ENCODE results near the gene CARD19. TPM values are rescaled to one million over a fixed set of nuclear protein-coding genes. Genes with fewer than 3 reads are reported as not detected.

The CARD19 gene
- total RNA-seq, 2 experiments from 2014 or later = 80.4 to 83.5 TPM

DNA sequence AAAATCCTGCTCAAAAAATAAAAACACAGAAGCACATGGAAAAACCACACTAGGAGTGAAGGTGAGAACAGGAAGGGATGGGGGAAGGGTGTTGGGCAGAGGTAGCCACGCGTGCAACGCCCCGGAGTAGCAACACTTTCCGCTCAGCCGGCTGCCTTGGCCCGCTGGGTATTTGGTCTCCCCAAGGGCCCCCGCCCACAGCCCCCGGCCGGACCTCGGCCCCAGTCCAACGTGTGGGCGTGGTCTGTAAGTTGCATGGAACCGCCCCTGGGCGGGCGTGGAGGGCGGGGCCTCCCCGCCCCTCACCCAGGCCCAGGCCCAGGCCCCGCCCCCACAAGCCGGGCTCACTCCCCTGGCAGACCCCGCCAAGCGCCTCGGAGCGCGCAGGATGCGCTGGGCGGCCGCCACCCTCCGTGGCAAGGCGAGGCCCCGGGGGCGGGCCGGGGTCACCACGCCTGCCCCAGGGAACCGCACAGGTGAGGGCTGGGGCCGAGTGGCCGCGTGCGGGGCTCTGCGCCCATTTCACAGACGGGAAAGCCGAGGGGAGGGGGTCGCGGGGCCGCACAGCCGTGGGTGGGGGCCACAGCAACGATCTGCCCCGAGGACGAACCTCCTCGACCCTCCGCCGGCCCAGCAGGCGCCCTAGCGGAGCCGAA is 37.5 kb upstream of the CARD19 start, which contains the start of gene SUSD3:
Gene SUSD3 (plus strand): TSS at position 347 of the 656 bp plus-strand sequence. CDS start 42 bp downstream, at position 389.
- peak; percentile 77 for DNase-seq
- Mint-ChIP-seq H3K27ac (peak within 1 kb of the TSS; percentile 83), H3K27me3 (no peaks in the 10 kb centered on the region), H3K9me3 (no peaks in the 10 kb centered on the region), H3K4me3 (peak within 1 kb of the TSS; percentile 92), H3K4me1 (peaks cover 63% of the 10 kb centered on the region), H3K36me3 (ENCODE audit: low read depth) (peaks cover 18% of the 10 kb centered on the region)
- ChIA-PET CTCF (interaction anchor here (1.2 to 2.7 kb wide), 5 partner anchors 25 to 104 kb away, joined by 3 to 16 read pairs (median 8); no protein-coding TSS in a partner anchor), POLR2A (interaction anchor here (0.7 to 3.1 kb wide), 13 partner anchors 8 to 93 kb away, joined by 3 to 39 read pairs (median 5); partner anchors contain the start of genes CARD19 and NINJ1)

DNA sequence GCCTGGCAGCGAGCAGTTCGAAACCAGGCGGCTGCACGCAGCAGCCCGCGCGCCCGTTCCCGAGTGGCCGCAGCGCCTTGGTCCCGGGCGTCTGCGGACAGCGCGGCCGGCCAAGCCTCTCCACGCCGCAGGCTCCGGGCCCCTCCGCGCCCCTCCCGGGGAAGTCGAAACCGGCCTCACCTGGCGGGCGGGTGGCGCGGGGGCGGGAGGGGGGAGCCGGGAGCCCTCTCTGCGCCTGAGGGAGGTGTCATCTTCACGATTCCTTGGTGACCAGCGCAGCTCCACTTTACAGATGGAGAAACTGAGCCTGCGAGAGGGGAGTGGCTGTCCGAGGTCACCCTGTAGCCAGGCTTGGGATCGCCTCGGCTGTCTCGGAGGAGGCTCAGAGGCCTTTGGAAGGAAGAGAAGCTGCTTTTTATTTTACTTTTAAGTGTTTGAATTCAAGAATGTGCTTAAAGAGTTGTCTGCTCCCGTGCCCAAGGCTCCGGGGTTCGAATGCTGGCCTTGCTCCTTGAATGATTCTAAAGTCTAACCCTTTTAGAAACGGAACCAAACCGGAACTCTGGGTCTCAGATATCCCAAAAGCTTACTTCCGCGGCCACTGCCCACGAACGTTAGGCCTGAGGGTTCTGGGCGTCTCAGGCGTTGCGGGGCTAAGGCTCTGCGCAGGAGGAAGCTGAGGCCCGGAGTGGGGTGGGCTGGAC is 36.9 kb upstream of the CARD19 start:
- H3K4me3 Mint-ChIP-seq = peak overlapping the region; percentile 92
- no peaks in the 10 kb centered on the region for H3K9me3 Mint-ChIP-seq
- DNase-seq = peak; percentile 46
- CTCF ChIA-PET = interaction anchor here (1.2 to 2.7 kb wide), 6 partner anchors 24 to 105 kb away, joined by 3 to 16 read pairs (median 6); no protein-coding TSS in a partner anchor
- POLR2A ChIA-PET = interaction anchor here (0.5 to 3.1 kb wide), 21 partner anchors 9 to 393 kb away, joined by 3 to 39 read pairs (median 4); partner anchors contain the start of genes CARD19 and NINJ1
- peak overlapping the region; percentile 83 for H3K27ac Mint-ChIP-seq
- peaks cover 70% of the 10 kb centered on the region for H3K4me1 Mint-ChIP-seq
- H3K36me3 Mint-ChIP-seq (ENCODE audit: low read depth) = peaks cover 23% of the 10 kb centered on the region
- H3K27me3 Mint-ChIP-seq = no peaks in the 10 kb centered on the region

DNA sequence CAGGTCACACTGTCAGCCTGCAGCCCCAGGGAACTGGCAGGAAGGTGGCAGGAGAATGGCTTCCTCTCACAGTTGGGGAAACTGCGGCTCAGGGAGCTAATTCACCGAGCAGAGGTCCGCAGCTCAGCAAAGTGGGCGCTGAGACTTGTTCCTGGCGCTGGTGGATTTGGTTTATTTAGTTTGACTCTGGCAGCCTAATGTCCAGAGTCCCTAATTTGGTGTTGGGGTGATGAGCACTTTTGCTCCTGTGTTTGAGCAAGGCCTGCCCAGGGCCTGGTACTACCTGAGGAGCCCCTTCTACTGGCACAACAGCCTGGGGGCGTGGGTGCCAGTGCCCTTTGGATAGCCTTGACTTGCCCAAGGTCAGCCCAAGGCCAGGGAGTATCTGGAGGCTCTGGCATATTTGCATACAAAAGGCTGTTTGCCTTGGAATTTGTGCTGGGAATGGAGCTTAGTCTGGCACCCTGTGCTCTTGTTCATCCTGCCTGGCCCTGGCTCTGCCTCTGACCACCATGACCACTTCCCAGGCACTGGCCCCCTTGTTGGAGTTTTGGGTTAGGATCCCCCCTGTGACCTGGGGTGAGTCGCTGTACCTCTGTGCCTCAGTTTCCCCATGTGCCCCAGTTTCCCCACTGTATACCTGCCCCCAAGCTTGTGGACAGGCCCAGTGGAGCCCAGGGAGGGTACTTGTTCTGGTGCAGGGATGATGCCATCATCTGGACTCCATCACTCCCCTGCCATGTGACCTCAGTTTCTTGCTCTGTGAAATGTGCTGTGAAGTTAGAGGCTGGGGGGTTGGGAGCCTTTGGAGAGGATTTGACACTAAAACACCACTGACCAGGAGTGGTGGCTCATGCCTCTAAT is 36.1 kb upstream of the CARD19 start:
- Mint-ChIP-seq H3K36me3 (ENCODE audit: low read depth) (peaks cover 31% of the 10 kb centered on the region), H3K27me3 (no peaks in the 10 kb centered on the region), H3K27ac (peak overlapping the region; percentile 83), H3K4me3 (peak overlapping the region; percentile 92), H3K4me1 (peaks cover 73% of the 10 kb centered on the region), H3K9me3 (no peaks in the 10 kb centered on the region)
- POLR2A ChIA-PET = interaction anchor here (0.5 to 3.1 kb wide), 24 partner anchors 8 to 392 kb away, joined by 3 to 39 read pairs (median 4); partner anchors contain the start of genes CARD19 and NINJ1
- CTCF ChIA-PET = interaction anchor here (0.9 to 2.7 kb wide), 7 partner anchors 13 to 106 kb away, joined by 3 to 16 read pairs (median 3); no protein-coding TSS in a partner anchor
- DNase-seq = no peak

DNA sequence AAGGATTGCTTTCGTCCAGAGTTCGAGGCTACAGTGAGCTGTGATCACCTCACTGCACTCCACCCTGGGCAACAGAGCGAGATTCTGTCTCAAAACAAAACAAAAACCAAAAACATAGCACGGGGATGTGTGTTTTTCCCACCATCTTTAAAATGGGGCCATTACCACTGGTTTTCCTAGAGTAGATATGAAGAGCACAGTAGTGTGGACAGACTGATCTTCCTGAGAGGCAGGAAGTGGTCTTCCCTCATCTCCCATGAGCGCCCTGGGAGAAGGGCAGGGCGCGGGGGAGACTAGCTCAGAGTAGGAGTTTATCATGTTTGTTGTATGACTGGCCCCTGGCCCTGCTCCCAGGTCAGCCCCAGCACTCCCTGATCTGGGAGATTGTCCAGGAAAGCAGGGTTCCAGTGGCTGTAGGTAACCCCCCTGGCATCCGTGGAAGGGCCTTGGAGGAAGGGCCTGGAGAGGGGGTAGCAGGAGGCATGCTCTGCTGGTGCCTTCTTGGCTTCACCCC is 35.2 kb upstream of the CARD19 start:
- Mint-ChIP-seq H3K27ac (peak overlapping the region; percentile 83), H3K4me1 (peaks cover 75% of the 10 kb centered on the region), H3K27me3 (no peaks in the 10 kb centered on the region), H3K36me3 (ENCODE audit: low read depth) (peaks cover 38% of the 10 kb centered on the region), H3K4me3 (peak overlapping the region; percentile 92), H3K9me3 (no peaks in the 10 kb centered on the region)
- ChIA-PET CTCF (interaction anchor here (2.6 to 2.7 kb wide), 2 partner anchors 47 to 58 kb away, joined by 9 to 16 read pairs; no protein-coding TSS in a partner anchor), POLR2A (interaction anchor here (0.6 to 3.1 kb wide), 10 partner anchors 11 to 106 kb away, joined by 3 to 39 read pairs (median 5); partner anchors contain the start of gene CARD19)
- DNase-seq = no peak

GRCh38 chr9:93061260-93061751 is 34.7 kb upstream of the CARD19 start:
- Mint-ChIP-seq H3K27ac (peak overlapping the region; percentile 83), H3K27me3 (no peaks in the 10 kb centered on the region), H3K9me3 (no peaks in the 10 kb centered on the region), H3K4me1 (peaks cover 79% of the 10 kb centered on the region), H3K4me3 (peak overlapping the region; percentile 92), H3K36me3 (ENCODE audit: low read depth) (peaks cover 42% of the 10 kb centered on the region)
- CTCF ChIA-PET = interaction anchor here (2.6 to 2.7 kb wide), 2 partner anchors 46 to 59 kb away, joined by 9 to 16 read pairs; no protein-coding TSS in a partner anchor
- DNase-seq = no peak
- POLR2A ChIA-PET = interaction anchor here (0.6 to 3.1 kb wide), 9 partner anchors 11 to 107 kb away, joined by 3 to 39 read pairs (median 4); partner anchors contain the start of gene CARD19

DNA sequence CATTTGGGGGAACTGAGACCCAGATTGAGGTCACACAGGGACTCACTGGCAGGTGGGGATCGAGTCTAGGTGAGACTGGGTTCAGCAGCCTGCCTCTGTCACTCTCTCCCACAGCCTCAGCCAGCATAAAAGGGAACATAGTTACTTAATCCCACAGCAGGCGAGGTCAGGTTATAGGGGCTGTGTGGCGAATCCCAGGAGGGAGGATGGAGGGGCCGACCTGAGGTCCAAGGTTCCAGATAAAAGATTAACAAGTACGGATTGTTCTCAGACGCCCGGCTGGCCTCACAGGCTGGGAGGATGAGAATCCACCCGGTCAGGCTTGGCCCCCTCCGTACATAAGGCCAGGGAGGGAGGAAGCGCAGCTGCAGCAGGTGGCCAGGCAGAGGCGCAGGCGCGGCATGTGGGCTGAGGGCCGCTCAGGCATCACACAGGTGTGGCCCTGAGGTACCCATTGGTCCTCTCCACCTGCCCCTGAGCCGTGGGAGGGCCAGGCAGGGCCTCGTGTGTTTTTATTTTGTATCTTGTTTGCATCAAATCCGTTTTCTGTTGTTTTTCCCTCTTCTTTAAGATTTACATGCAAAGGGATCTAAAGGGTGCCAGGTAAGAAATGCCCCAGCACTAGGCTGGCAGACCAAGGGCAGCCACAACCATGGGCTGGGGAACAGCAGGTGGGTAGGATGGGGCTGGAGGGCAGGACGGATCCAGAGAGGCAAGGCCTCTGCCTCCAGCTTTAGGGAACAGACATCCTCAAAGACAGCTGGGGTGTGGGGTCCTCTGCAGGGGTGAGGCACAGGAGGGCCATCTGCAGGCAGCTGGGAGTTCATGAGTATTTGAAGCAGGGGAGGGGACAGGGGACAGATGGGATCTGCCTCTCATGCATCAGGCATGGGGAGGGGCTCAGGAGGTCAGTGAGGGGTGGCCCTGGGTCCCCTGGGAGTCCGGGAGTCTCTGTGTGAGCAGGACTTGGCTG is 33.9 kb upstream of the CARD19 start:
- DNase-seq = no peak
- H3K9me3 Mint-ChIP-seq = no peaks in the 10 kb centered on the region
- peaks cover 47% of the 10 kb centered on the region for H3K36me3 Mint-ChIP-seq (ENCODE audit: low read depth)
- H3K4me1 Mint-ChIP-seq = peaks cover 82% of the 10 kb centered on the region
- ChIA-PET POLR2A (interaction anchor here (3.1 kb wide), 1 partner anchor 35 kb away, joined by 39 read pairs; the partner anchor contains the start of gene CARD19), CTCF (interaction anchor here (0.7 to 1.0 kb wide), 2 partner anchors 33 to 47 kb away, joined by 3 read pairs; no protein-coding TSS in a partner anchor)
- H3K27me3 Mint-ChIP-seq = no peaks in the 10 kb centered on the region
- peak overlapping the region; percentile 83 for H3K27ac Mint-ChIP-seq
- H3K4me3 Mint-ChIP-seq = peak overlapping the region; percentile 11

DNA sequence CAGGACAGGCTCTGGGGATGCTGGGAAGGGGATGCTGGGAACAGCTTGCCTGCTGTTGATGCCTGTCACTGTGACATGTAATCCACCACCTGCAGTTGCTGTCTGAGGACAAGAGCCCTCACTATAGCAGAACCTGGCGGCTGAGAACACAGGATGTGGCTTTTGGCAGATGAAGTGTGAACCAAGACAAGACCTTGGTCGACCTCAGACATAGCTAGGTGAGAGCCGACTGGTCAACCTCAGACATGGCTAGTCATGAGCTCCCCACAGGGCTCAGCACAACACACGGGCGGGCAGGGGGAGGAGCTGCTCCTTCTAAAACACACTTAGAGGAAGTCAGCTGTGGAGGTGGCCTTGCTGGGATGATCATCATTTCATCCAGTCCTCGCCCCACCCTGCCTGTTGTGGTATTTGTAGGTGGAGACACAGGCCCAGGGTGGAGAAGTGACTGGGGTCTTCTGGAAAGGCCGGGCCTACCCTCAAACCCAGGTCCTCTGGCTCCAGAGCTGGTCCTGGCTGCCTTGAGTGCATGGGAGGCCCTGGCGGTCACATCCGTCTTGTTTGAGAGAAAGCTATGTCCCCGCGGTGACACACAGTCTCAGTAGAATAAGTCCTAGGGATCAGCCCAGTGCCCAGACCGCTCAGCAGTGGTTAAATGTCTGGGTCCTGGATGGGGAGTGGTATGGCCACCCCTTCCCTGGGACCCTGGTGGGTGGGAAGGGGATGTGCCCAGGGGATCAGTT is 31.5 kb upstream of the CARD19 start:
- ChIA-PET POLR2A (interaction anchor here (0.6 to 4.2 kb wide), 28 partner anchors 11 to 502 kb away, joined by 3 to 63 read pairs (median 6); partner anchors contain the start of genes CARD19 and FAM120AOS), CTCF (interaction anchor here (0.6 to 3.1 kb wide), 21 partner anchors 11 to 501 kb away, joined by 3 to 20 read pairs (median 4); partner anchors contain the start of genes FAM120AOS and NINJ1)
- peaks cover 64% of the 10 kb centered on the region for H3K36me3 Mint-ChIP-seq (ENCODE audit: low read depth)
- H3K9me3 Mint-ChIP-seq = no peaks in the 10 kb centered on the region
- peak; percentile 95 for DNase-seq
- peak overlapping the region; percentile 74 for H3K4me3 Mint-ChIP-seq
- peaks cover 77% of the 10 kb centered on the region for H3K4me1 Mint-ChIP-seq
- peak overlapping the region; percentile 94 for H3K27ac Mint-ChIP-seq
- H3K27me3 Mint-ChIP-seq = no peaks in the 10 kb centered on the region

GRCh38 chr9:93065135-93065720 is 30.8 kb upstream of the CARD19 start:
- no peak for DNase-seq
- Mint-ChIP-seq H3K4me3 (peak overlapping the region; percentile 74), H3K36me3 (ENCODE audit: low read depth) (peaks cover 64% of the 10 kb centered on the region), H3K9me3 (no peaks in the 10 kb centered on the region), H3K4me1 (peaks cover 74% of the 10 kb centered on the region), H3K27ac (peak overlapping the region; percentile 94), H3K27me3 (no peaks in the 10 kb centered on the region)
- CTCF ChIA-PET = interaction anchor here (0.6 to 3.1 kb wide), 15 partner anchors 11 to 501 kb away, joined by 3 to 20 read pairs (median 6); partner anchors contain the start of gene NINJ1
- POLR2A ChIA-PET = interaction anchor here (0.7 to 4.2 kb wide), 21 partner anchors 10 to 501 kb away, joined by 3 to 63 read pairs (median 7); partner anchors contain the start of genes CARD19 and FAM120AOS

DNA sequence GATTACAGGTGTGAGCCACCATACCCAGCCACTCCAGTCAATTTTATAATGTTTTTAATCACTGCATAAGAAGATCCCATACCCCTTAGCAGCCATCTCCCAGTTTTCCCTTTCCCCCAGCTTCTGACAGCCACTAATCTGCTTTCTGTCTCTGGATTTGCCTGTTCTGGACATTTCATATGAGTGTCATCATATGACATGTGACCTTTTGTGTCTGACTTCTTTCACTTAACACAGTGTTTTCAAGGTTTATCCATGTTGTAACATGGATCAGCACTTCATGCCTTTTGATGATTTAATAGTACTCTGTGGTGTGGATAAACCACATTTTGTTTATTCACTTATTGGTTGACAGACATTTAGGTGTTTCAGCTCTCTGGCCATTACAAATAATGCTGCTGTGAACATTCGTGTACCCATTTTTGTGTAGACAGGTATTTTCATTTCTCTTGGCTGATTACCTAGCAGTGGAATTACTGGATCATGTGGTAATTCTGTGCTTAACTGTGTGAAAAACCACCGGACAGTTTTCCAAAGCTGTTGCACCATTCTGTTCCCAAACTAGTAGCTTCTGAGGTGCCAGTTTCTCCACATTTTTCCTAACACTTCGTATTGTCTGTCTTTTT is 28.9 kb upstream of the CARD19 start:
- peaks cover 65% of the 10 kb centered on the region for H3K36me3 Mint-ChIP-seq (ENCODE audit: low read depth)

More for the DNA sequence above, 28.9 kb upstream of the CARD19 start:
- no peak overlapping the region for H3K4me3 Mint-ChIP-seq
- H3K4me1 Mint-ChIP-seq = peaks cover 61% of the 10 kb centered on the region
- no peaks in the 10 kb centered on the region for H3K9me3 Mint-ChIP-seq
- no peaks in the 10 kb centered on the region for H3K27me3 Mint-ChIP-seq
- CTCF ChIA-PET = interaction anchor here (3.1 kb wide), 1 partner anchor 42 kb away, joined by 20 read pairs; no protein-coding TSS in a partner anchor
- H3K27ac Mint-ChIP-seq = no peak overlapping the region
- POLR2A ChIA-PET = interaction anchor here (4.2 kb wide), 1 partner anchor 30 kb away, joined by 63 read pairs; the partner anchor contains the start of gene CARD19
- no peak for DNase-seq

Measured in activated CD4-positive, alpha-beta memory T cell treated with anti-CD3 and anti-CD28 coated beads, Interleukin-2, amount 10 ng/mL, durations not matched to agents 7 days and 5 days (primary cell).